OCI-LY7 (cell line): Measurements from ENCODE around the gene HAVCR1.

Experiments used
- CTCF ChIP-seq: fragments of 200-600 bp; sonication (generic); conservative IDR thresholded peaks from 2 replicates; pipeline ENCODE4 v1.5.1; 2014; ENCODE audit warnings: mild to moderate bottlenecking, antibody characterized with exemption, low read length, moderate library complexity, mixed read lengths
- EZH2phosphoT487 ChIP-seq: fragments of 200-600 bp; sonication (generic); IDR thresholded peaks from 2 replicates; pipeline ENCODE4 v1.6.1; 2018; ENCODE audit warnings: low read depth, borderline replicate concordance, mild to moderate bottlenecking, mixed run types, antibody characterized with exemption, low read length, moderate library complexity, mixed read lengths

DNA sequence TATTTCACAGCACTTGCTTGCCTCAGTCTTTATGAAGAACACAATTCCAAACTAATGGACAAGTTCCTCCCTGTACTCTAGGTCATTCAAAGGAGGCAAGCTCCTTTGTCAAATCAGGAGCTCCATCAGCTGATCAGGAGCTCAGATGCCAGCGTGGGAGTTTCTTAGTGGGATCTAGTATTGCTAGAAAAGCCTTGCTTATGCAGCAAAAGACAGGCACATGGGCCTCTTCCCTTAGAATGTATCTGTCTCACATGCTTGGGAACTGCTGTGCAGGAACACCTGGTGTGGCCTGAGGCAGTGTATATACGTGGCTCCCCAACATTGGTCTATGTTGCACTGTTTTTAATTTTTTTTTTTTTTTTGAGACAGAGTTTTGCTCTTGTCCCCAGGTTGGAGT is 21.4 kb upstream of the HAVCR1 start:
- TF ChIP-seq EZH2phosphoT487 (no peak), CTCF (no peak)
